Skin of body (tissue), 3 donors: Measurements from ENCODE around the gene CXorf49B. TPM values are rescaled to one million over a fixed set of nuclear protein-coding genes. Genes with fewer than 3 reads are reported as not detected.

ENCODE experiments used
- DNase-seq: peaks from one replicate; lab custom pipeline; 2025; lab: John Stamatoyannopoulos, UW
- small RNA-seq: library from RNA; depleted of rRNA; stranded (forward); fragments of <200 nt; gene quantifications from one replicate; pipeline ENCODE3, GENCODE V24; 2014; ENCODE audit warnings: low replicate concordance
- total RNA-seq: library from RNA; depleted of rRNA; stranded (reverse); fragments of >200 nt; gene quantifications from one replicate; pipeline ENCODE4 v1.2.3, GENCODE V29; 2014

The CXorf49B gene
- total RNA-seq, 1 donor from 2014 or later, result not detected

GRCh38 chrX:71815121-71815905, 52.2 kb downstream of the CXorf49B start:
- DNase-seq, result no peak

- no peak for DNase-seq
Measured at GRCh38 chrX:71815906-71816156, 52.7 kb downstream of the CXorf49B start.

Small RNAs within 50 kb of the gene (small RNA-seq; reads per million reads assigned to genes)
- gene BX276092.1 (not detected), gene BX276092.6 (not detected), gene BX276092.8 (not detected)

Other genes with a start within 250 kb of the CXorf49B start
- gene OGT, start 230.2 kb upstream of the CXorf49B start, total RNA-seq, result 173 TPM
- gene GCNA, start 184.9 kb upstream of the CXorf49B start, total RNA-seq, result 0.99 TPM
- gene CXCR3, start 144.8 kb upstream of the CXorf49B start, total RNA-seq, result 0.30 TPM
- gene CXorf49, start 45.1 kb upstream of the CXorf49B start, total RNA-seq, result not detected
- gene NHSL2, start 147.5 kb downstream of the CXorf49B start, total RNA-seq, result 6.9 TPM